HUES48 (cell line): ENCODE measurements around the gene UPP2.

Source experiments
- H3K27ac ChIP-seq: one replicate; pipeline ENCODE4 v1.7.0; 2013; ENCODE audit warnings: low read depth, low read length, inconsistent platforms
- H3K27me3 ChIP-seq: 2 replicates; pipeline ENCODE4 v1.6.1; 2013; ENCODE audit warnings: mild to moderate bottlenecking, low read length; ENCODE audit not compliant: control insufficient read depth, insufficient read depth
- H3K36me3 ChIP-seq: 2 replicates; pipeline ENCODE4 v1.6.1; 2013; ENCODE audit warnings: low read length; ENCODE audit not compliant: control insufficient read depth, insufficient read depth
- H3K4me1 ChIP-seq: 2 replicates; pipeline ENCODE4 v1.6.1; 2013; ENCODE audit warnings: mild to moderate bottlenecking, low read length; ENCODE audit not compliant: control insufficient read depth, insufficient read depth
- H3K4me3 ChIP-seq: 2 replicates; pipeline ENCODE4 v1.5.1; 2013; ENCODE audit warnings: mild to moderate bottlenecking, low read depth, low read length
- H3K9ac ChIP-seq: 2 replicates; pipeline ENCODE4 v1.6.1; 2013; ENCODE audit warnings: mild to moderate bottlenecking, low read depth, low read length, moderate library complexity
- H3K9me3 ChIP-seq: 2 replicates; pipeline ENCODE4 v1.6.1; 2013; ENCODE audit warnings: low read length; ENCODE audit not compliant: control insufficient read depth, insufficient read depth

The UPP2 gene

GRCh38 chr2:158089322-158089721 lies 12.4 kb upstream of the UPP2 start:
- no peaks in the 10 kb centered on the region for H3K36me3 ChIP-seq
- H3K27me3 ChIP-seq = no peaks in the 10 kb centered on the region
- no peak overlapping the region for H3K4me3 ChIP-seq
- H3K4me1 ChIP-seq = no peaks in the 10 kb centered on the region; the same call in 1 of the 2 replicates
- no peaks in the 10 kb centered on the region for H3K9me3 ChIP-seq
- no peak overlapping the region for H3K9ac ChIP-seq
- H3K27ac ChIP-seq = no peak overlapping the region

- Histone ChIP-seq H3K4me3 (no peak overlapping the region), H3K4me1 (no peaks in the 10 kb centered on the region; the same call in 1 of the 2 replicates), H3K36me3 (no peaks in the 10 kb centered on the region), H3K27me3 (no peaks in the 10 kb centered on the region), H3K27ac (no peak overlapping the region), H3K9me3 (no peaks in the 10 kb centered on the region), H3K9ac (no peak overlapping the region)
Measured at GRCh38 chr2:158091647-158092046, 10.0 kb upstream of the UPP2 start.

- no peaks in the 10 kb centered on the region for H3K9me3 ChIP-seq
- no peak overlapping the region for H3K4me3 ChIP-seq
- H3K9ac ChIP-seq = no peak overlapping the region
- peaks cover 7% of the 10 kb centered on the region; the same call in 1 of the 2 replicates for H3K4me1 ChIP-seq
- H3K27me3 ChIP-seq = no peaks in the 10 kb centered on the region
- H3K27ac ChIP-seq = no peak overlapping the region
- H3K36me3 ChIP-seq = no peaks in the 10 kb centered on the region
Measured at GRCh38 chr2:158094487-158095092, 7.1 kb upstream of the UPP2 start.

- no peak overlapping the region for H3K27ac ChIP-seq
- no peak overlapping the region for H3K9ac ChIP-seq
- H3K9me3 ChIP-seq = no peaks in the 10 kb centered on the region
Measured at GRCh38 chr2:158095269-158095668, 6.4 kb upstream of the UPP2 start.

GRCh38 chr2:158095912-158096311 lies 5.8 kb upstream of the UPP2 start:
- Histone ChIP-seq H3K27me3 (no peaks in the 10 kb centered on the region), H3K4me1 (peaks cover 7% of the 10 kb centered on the region; the same call in 1 of the 2 replicates), H3K9ac (no peak overlapping the region), H3K27ac (no peak overlapping the region), H3K9me3 (no peaks in the 10 kb centered on the region), H3K4me3 (no peak overlapping the region), H3K36me3 (no peaks in the 10 kb centered on the region)

More at GRCh38 chr2:158095269-158095668, 6.4 kb upstream of the UPP2 start:
- Histone ChIP-seq H3K4me3 (no peak overlapping the region), H3K36me3 (no peaks in the 10 kb centered on the region), H3K27me3 (no peaks in the 10 kb centered on the region), H3K4me1 (peaks cover 7% of the 10 kb centered on the region; the same call in 1 of the 2 replicates)

GRCh38 chr2:158097481-158097880 lies 4.2 kb upstream of the UPP2 start:
- Histone ChIP-seq H3K4me1 (peaks cover 7% of the 10 kb centered on the region; the same call in 1 of the 2 replicates), H3K36me3 (no peaks in the 10 kb centered on the region), H3K4me3 (no peak overlapping the region)

GRCh38 chr2:158098178-158098577 lies 3.5 kb upstream of the UPP2 start:
- no peak overlapping the region for H3K9ac ChIP-seq
- H3K4me3 ChIP-seq = no peak overlapping the region
- H3K4me1 ChIP-seq = peaks cover 7% of the 10 kb centered on the region; the same call in 1 of the 2 replicates
- no peak overlapping the region for H3K27ac ChIP-seq
- no peaks in the 10 kb centered on the region for H3K27me3 ChIP-seq
- no peaks in the 10 kb centered on the region for H3K36me3 ChIP-seq
- H3K9me3 ChIP-seq = no peaks in the 10 kb centered on the region

More at GRCh38 chr2:158097481-158097880, 4.2 kb upstream of the UPP2 start:
- Histone ChIP-seq H3K27ac (no peak overlapping the region), H3K9me3 (no peaks in the 10 kb centered on the region), H3K9ac (no peak overlapping the region), H3K27me3 (no peaks in the 10 kb centered on the region)

- no peak overlapping the region for H3K27ac ChIP-seq
- H3K9me3 ChIP-seq = no peaks in the 10 kb centered on the region
- H3K9ac ChIP-seq = no peak overlapping the region
- no peak overlapping the region for H3K4me3 ChIP-seq
- H3K4me1 ChIP-seq = peaks cover 17% of the 10 kb centered on the region
- H3K36me3 ChIP-seq = no peaks in the 10 kb centered on the region
- no peaks in the 10 kb centered on the region for H3K27me3 ChIP-seq
Measured at GRCh38 chr2:158099716-158100115, 2.0 kb upstream of the UPP2 start.

- no peak overlapping the region for H3K27ac ChIP-seq
Measured at GRCh38 chr2:158100411-158100810, 1.3 kb upstream of the UPP2 start.

GRCh38 chr2:158102446-158102845 lies 770 bp downstream of the UPP2 start:
- Histone ChIP-seq H3K36me3 (no peaks in the 10 kb centered on the region), H3K4me1 (peaks cover 17% of the 10 kb centered on the region), H3K9ac (no peak overlapping the region), H3K9me3 (no peaks in the 10 kb centered on the region), H3K4me3 (no peak overlapping the region), H3K27me3 (no peaks in the 10 kb centered on the region), H3K27ac (no peak overlapping the region)

More at GRCh38 chr2:158100411-158100810, 1.3 kb upstream of the UPP2 start:
- H3K4me3 ChIP-seq = no peak overlapping the region
- no peaks in the 10 kb centered on the region for H3K9me3 ChIP-seq
- H3K27me3 ChIP-seq = no peaks in the 10 kb centered on the region
- H3K4me1 ChIP-seq = peaks cover 17% of the 10 kb centered on the region
- no peaks in the 10 kb centered on the region for H3K36me3 ChIP-seq
- H3K9ac ChIP-seq = no peak overlapping the region

- no peaks in the 10 kb centered on the region for H3K27me3 ChIP-seq
Measured at GRCh38 chr2:158103411-158104012, 1.8 kb downstream of the UPP2 start.

More at GRCh38 chr2:158103411-158104012, 1.8 kb downstream of the UPP2 start:
- H3K4me3 ChIP-seq = no peak overlapping the region
- H3K27ac ChIP-seq = no peak overlapping the region
- no peaks in the 10 kb centered on the region for H3K9me3 ChIP-seq
- no peaks in the 10 kb centered on the region for H3K36me3 ChIP-seq
- no peak overlapping the region for H3K9ac ChIP-seq
- H3K4me1 ChIP-seq = peaks cover 10% of the 10 kb centered on the region
